Stromal cell of bone marrow (primary cell): ENCODE results near the gene KCMF1.
A peak's percentile ranks its signal among the peaks of the same experiment; 100 is the strongest.

ENCODE experiments used
- DNase-seq: peaks from one replicate; pipeline ENCODE4 v3.0.0-alpha.2; 2012; ENCODE audit warnings: low read depth

KCMF1 gene

DNA sequence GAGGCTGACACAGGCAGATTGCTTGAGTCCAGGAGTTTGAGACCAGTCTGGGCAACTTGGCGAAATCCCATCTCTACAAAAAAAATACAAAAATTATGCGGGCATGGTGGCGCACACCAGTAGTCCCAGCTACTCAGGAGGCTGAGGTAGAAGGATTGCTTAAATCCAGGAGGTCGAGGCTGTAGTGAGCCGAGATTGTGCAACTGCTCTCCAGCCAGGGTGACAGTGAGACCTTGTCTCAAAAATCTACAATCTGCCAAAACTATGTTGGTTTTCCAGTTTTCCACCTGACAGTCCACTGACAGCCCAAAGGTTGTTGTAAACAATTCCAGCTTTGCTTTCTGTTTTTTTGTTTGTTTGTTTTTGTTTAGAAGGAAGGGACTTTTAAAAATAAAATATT, 51.3 kb downstream of the KCMF1 start:
- no peak for DNase-seq

GRCh38 chr2:85024372-85025047, 53.5 kb downstream of the KCMF1 start:
- no peak for DNase-seq

DNA sequence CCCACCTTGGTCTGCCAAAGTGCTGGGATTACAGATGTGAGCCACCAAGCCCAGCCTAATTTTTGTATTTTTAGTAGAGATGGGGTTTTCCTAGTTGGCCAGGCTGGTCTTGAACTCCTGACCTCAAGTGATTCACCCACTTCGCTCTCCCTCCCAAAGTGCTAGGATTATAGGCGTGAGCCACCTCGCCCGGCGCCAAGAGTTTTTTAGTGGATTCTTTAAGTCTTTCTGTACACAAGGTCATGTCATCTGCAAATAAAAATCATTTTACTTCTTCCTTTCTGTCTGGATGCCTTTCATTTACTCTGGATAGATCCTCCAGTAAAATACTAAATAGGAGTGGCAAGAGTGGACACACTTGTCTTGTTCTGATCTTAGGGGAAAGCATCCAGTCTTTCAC, 61.7 kb downstream of the KCMF1 start:
- no peak for DNase-seq

- no peak for DNase-seq
These were observed 62.4 kb downstream of the KCMF1 start for GRCh38 chr2:85033388-85033787.

GRCh38 chr2:85034158-85034557, 63.2 kb downstream of the KCMF1 start:
- no peak for DNase-seq

GRCh38 chr2:85037622-85038021, 66.7 kb downstream of the KCMF1 start:
- DNase-seq: no peak

DNA sequence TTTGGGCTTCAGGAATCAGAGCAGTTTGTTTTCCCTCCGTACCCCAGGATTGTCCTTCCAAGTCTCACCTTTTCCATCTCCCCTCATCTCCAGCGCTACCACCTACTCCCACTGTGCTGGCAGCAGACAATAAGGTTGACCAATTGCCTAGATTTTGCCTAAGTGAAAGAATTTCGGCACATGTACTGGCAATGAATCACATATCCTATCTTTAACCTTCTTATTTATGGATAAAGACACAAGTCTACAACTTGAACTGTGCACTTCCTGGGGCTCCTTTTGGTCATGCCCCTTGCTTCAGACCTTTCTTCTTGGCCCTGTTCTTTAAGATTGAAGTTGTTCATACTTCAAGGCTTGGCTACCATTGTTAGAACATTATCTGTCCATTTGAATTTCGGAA, 71.4 kb downstream of the KCMF1 start:
- DNase-seq: no peak

DNA sequence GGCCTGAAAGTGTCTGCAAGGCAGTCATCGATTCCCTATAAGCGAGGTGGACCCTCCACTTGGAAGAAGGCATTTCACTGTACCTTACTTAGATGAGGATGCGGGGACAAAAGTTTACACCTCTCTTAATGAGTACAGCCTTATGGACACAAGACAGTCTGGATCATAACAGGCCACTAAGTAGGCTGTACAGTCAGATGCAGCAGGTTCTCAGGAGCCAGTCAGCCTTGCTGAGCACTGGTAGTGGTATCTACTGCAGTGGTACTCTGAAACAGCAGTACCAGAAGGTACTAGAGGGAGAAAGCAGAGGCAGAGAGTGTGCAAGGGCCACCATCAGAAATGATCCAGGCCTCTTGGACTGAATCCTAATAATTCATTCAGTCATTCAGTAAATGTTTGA, 77.6 kb downstream of the KCMF1 start:
- no peak for DNase-seq

GRCh38 chr2:85049236-85049635, 78.3 kb downstream of the KCMF1 start:
- no peak for DNase-seq

DNA sequence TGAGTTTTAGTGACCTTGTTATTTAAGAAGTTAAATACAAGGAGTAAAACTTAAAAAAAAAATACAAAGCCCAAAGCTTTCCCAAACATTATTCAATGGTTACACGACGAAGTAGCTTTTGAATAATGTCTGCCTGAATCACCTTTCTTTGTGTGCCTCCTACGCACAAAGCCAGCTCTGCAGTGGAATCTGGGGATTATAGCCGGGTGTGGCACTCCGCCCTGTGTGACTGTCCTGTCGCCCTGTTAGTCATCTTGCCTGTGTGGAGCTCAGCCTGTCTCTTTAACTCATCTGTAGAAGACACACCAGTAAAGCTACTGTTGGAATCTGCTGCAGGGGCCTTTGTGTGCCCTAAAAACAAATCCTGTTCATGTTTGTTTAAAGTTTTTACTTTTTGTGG, 82.8 kb downstream of the KCMF1 start:
- DNase-seq: no peak

DNA sequence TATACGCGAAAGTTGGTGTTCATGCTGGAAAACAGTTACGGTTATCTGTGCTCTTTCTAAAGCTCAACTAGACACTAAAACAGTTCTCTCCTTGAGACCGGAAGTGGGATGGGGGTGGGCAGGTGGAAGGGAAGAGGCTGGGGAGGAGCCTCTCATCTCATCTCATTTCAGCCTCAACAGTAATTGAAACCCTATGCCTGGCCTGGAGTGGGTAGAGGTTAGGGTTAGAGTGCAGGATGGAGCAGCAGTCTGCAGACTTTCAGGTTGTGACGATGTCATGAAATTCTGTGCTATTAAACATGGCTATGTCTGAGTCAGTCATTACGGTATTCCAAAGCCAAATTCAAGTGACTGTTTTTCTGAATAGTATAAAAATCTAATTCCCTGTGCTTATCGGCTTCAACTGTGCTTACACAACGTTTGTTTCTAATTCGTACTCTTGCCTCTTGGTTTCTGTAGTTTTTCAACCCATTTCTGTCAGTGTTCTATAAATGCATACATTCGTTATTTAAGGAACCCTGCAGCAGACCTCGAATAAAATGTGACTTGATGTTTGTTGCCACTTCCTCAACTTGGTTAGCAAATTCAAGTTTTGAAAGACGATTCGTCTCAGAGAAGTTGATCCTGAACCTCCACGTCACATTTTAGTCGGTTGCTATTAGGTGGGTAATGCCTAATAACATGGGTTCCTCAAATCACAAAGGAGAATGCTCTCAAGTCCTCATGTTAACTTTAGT, 86.4 kb downstream of the KCMF1 start:
- DNase-seq: no peak

DNA sequence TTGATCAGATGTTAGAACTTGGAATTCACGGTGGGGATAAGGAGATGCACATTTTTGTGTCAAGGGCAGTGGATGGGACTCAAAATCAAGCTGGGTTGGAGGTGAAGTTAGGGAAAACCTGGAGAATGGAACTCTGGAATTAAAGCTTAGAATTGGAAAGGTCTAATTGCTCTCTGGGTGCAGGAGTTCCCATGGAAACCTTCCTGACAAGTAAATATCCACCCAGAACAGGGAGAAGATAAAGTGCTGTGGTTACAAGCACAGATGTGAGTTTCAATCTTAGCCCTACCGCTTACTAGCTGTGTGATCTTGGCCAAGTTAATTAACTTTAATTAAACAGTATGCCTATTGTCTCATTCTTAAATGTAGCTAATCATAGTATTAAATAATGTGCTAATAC, 90.9 kb downstream of the KCMF1 start:
- no peak for DNase-seq

DNA sequence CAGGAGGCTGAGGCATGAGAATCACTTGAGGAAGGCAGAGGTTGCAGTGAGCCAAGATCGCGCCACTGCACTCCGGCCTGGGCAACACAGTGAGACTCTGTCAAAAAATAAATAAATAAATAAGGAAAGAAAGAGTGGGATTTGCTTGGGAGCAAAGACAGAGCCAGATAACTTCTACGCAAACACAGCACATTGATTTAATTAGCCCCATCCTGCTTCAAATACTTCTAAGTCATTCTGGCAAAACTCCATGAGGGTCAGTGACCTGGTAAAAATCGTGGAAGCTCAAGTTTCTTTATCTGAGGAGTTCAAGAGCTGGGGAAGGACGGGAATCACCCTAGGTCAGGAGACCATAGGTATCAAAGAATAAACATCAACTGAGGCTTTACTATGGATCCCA, 91.6 kb downstream of the KCMF1 start:
- DNase-seq: no peak

- DNase-seq: no peak
These were observed 93.1 kb downstream of the KCMF1 start for GRCh38 chr2:85063981-85064599.

DNA sequence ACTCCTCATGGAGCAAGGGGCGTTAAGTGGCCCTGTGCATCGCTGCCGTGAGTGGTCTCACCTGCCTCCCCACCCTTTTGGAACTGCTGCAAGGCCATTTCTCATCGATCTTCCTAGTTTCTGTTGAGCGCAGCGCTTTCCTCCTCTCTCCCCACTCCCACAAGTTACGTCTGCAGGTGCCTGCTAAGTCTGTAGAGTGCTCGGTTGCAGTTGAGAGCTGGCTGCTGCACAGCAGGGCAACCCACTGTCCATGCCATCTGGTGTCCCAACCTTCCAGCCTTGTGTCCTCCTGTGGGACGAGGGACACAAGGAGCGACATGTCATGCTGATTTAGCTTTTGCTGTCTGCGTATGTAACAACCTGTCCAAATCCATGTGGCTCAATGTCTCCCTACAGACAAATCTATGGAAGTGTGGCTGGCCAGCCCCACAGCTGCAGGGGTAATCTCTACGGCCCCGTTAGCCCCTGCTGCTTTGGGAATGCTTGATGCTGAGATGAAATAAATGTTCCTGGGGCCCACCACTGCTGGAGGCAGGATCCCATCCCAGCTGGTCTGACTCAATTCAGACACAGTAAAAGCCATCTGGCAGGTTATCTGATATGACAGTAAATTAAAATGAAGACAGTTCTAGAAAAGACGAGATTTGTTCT, 94.1 kb downstream of the KCMF1 start:
- no peak for DNase-seq

- no peak for DNase-seq
These were observed 95.2 kb downstream of the KCMF1 start for GRCh38 chr2:85066006-85066740.

DNA sequence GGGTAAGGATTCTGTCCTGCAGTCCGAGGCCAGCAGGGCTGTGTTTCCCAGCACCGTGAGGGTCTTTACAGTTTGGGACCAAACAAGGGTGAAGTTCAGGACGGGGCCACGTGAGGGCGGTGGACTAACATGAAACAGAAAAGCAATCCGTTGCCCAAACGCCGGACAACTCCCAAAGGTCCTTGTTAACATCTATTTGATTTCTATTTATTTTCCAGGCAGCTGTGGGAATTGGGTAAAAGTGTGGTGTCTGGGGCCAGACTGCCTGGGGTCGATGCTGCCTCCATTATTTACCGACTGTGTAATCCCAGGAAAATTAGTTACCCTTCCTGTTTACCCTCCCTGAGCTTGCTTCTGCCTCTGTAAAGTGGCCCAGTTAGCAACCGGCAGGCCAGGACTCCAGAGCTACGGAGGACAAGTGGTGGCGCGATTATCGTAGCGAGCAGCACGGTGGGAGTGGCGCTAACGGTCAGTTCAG, 96.0 kb downstream of the KCMF1 start:
- peak; percentile 61 for DNase-seq

DNA sequence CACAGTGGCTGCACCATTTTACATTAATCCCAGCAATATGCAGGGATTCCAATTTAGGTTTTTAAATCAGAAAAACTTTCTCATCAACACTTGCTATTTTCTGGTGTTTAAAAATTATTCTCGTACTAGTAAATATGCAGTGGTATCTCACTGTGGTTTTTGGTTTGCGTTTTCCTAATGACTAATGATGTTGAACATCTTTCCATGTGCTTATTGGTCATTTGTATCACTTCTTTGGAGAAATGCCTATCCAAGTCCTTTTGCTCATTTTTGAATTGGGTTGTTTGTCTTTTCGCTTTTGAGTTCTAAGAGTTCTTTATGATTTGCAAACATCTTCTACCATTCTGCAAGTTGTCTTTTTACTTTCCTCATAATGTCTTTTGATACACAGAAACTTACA, 100.1 kb downstream of the KCMF1 start:
- no peak for DNase-seq

DNA sequence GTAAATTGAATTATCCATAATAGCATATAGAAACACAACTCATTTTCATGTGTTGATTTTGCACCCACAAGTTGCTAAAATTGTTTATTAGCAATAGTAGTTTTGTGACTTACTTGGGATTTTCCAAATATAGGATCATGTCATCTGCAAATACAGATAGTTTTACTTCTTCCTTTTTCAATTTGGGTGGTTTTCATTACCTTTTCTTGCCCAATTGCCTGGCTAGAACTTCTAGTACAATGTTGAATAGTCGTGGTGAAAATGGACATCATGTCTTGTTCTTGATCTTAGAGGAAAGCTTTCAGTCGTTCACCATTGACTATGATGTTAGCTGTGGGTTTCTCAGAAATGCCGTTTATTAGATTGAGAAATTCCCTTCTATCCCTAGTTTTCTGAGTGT, 102.1 kb downstream of the KCMF1 start:
- no peak for DNase-seq

DNA sequence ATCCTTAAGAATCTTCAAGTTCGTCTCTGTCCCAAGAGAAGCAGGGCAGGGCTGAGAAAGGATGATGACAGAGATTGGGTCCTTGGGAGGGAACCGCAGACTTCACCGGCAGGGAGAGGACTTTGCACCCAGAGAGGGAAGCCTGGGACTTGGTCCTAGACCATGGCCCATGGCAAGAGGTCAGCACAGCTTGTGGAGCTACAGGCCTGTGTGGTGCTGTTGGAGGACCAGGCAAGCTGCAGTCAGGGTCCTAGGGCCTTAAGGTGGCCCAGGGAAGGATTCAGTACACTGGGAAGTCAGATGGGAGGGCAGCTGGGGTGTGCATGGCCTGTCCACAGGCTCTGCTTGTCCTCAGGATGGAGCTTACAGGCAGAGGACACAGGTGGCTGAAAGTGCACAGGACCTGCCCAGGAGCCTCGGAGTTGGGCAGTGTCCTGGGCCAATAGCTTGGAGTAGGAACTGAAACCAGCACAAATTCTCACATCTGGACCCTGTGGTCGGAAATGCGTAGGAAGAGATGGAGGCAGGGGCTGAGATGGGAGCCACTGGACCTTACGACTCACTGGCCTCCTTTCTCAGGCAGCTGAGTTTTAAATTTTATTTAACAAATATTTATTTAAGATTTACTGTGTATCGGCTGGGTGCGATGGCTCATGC, 105.8 kb downstream of the KCMF1 start:
- no peak for DNase-seq

GRCh38 chr2:85077859-85078419, 107.0 kb downstream of the KCMF1 start:
- no peak for DNase-seq
